Liver (tissue), 9 donors: ENCODE results near the gene KIRREL1. TPM values are rescaled to one million over a fixed set of nuclear protein-coding genes. Genes with fewer than 3 reads are reported as not detected.

ENCODE experiments used
- DNase-seq: peaks from one replicate; pipeline ENCODE4 v3.0.0-alpha.2; 2017; ENCODE audit warnings: low spot score
- H3K27ac ChIP-seq, 2 donors: one replicate each; pipeline ENCODE4 v1.7.0; 2013; ENCODE audit warnings: inconsistent platforms in 2 of 2, low read length in 2 of 2, control low read depth in 1 of 2, low read depth in 1 of 2, mild to moderate bottlenecking in 1 of 2
- H3K27me3 ChIP-seq, 4 donors: one replicate each; pipeline versions ENCODE4 v1.6.1 to v1.7.0; 2013; ENCODE audit warnings: low read length in 3 of 4, inconsistent platforms in 1 of 4, mild to moderate bottlenecking in 1 of 4, moderate library complexity in 1 of 4; ENCODE audit not compliant: control insufficient read depth in 4 of 4, insufficient read depth in 4 of 4
- H3K36me3 ChIP-seq, 4 donors: one replicate each; pipeline versions ENCODE4 v1.6.1 to v1.7.0; 2013; ENCODE audit warnings: low read length in 3 of 4, mild to moderate bottlenecking in 3 of 4, low read depth in 1 of 4, moderate library complexity in 1 of 4; ENCODE audit not compliant: control insufficient read depth in 4 of 4, insufficient read depth in 3 of 4
- H3K4me1 ChIP-seq, 4 donors: one replicate each; pipeline versions ENCODE4 v1.6.1 to v1.7.0; 2013; ENCODE audit warnings: low read length in 3 of 4, mild to moderate bottlenecking in 3 of 4, moderate library complexity in 1 of 4; ENCODE audit not compliant: control insufficient read depth in 4 of 4, insufficient read depth in 4 of 4
- H3K4me3 ChIP-seq, 3 donors: one replicate each; pipeline versions ENCODE4 v1.6.1 to v1.7.0; 2013; ENCODE audit warnings: low read length in 3 of 3, control low read depth in 1 of 3, low read depth in 1 of 3, mild to moderate bottlenecking in 1 of 3
- H3K9ac ChIP-seq, 2 donors: one replicate each; pipeline ENCODE4 v1.7.0; 2013; ENCODE audit warnings: low read length in 2 of 2, mild to moderate bottlenecking in 2 of 2, moderate library complexity in 2 of 2, control low read depth in 1 of 2, low read depth in 1 of 2
- H3K9me3 ChIP-seq, 4 donors: one replicate each; pipeline versions ENCODE4 v1.6.1 to v1.7.0; 2013; ENCODE audit warnings: low read length in 3 of 4; ENCODE audit not compliant: control insufficient read depth in 4 of 4
- ATF3 ChIP-seq: IDR thresholded peaks from 2 replicates; pipeline ENCODE4 v1.6.1; 2016; ENCODE audit warnings: antibody characterized with exemption
- EGR1 ChIP-seq, 2 donors: IDR thresholded peaks; 2 replicates each; pipeline ENCODE4 v1.6.1; 2016 to 2018; ENCODE audit warnings: antibody characterized with exemption in 2 of 2, low read depth in 2 of 2
- FOXA1 ChIP-seq: IDR thresholded peaks from 2 replicates; pipeline ENCODE4 v1.6.1; 2016; ENCODE audit warnings: antibody characterized with exemption
- FOXA2 ChIP-seq: IDR thresholded peaks from 2 replicates; pipeline ENCODE4 v1.6.1; 2016; ENCODE audit warnings: antibody characterized with exemption
- GABPA ChIP-seq, 2 donors: IDR thresholded peaks in 1 of 2; conservative IDR thresholded peaks in 1 of 2; 2 replicates each; pipeline ENCODE4 v1.6.1; 2016; ENCODE audit warnings: antibody characterized with exemption in 2 of 2, mild to moderate bottlenecking in 1 of 2, moderate library complexity in 1 of 2
- HNF4A ChIP-seq, 2 donors: conservative IDR thresholded peaks; 2 replicates each; pipeline ENCODE4 v1.6.1; 2016; ENCODE audit warnings: antibody characterized with exemption in 2 of 2, mild to moderate bottlenecking in 2 of 2
- HNF4G ChIP-seq: IDR thresholded peaks from 2 replicates; pipeline ENCODE4 v1.6.1; 2016; ENCODE audit warnings: antibody characterized with exemption
- JUND ChIP-seq, 2 donors: IDR thresholded peaks; 2 replicates each; pipeline ENCODE4 v1.6.1; 2016; ENCODE audit warnings: antibody characterized with exemption in 2 of 2
- NR2F2 ChIP-seq: IDR thresholded peaks from 2 replicates; pipeline ENCODE4 v1.6.1; 2016; ENCODE audit warnings: antibody characterized with exemption
- RAD21 ChIP-seq, 2 donors: IDR thresholded peaks; 2 replicates each; pipeline ENCODE4 v1.6.1; 2016; ENCODE audit warnings: antibody characterized with exemption in 2 of 2, mild to moderate bottlenecking in 2 of 2
- RXRA ChIP-seq, 2 donors: IDR thresholded peaks; 2 replicates each; pipeline ENCODE4 v1.6.1; 2017 to 2018; ENCODE audit warnings: antibody characterized with exemption in 2 of 2, mild to moderate bottlenecking in 1 of 2
- SP1 ChIP-seq: IDR thresholded peaks from 2 replicates; pipeline ENCODE4 v1.6.1; 2018; ENCODE audit warnings: antibody characterized with exemption, mild to moderate bottlenecking
- TAF1 ChIP-seq: conservative IDR thresholded peaks from 2 replicates; pipeline ENCODE4 v1.6.1; 2016; ENCODE audit warnings: antibody characterized with exemption, mild to moderate bottlenecking
- YY1 ChIP-seq: IDR thresholded peaks from 2 replicates; pipeline ENCODE4 v1.6.1; 2016; ENCODE audit warnings: antibody characterized with exemption, mild to moderate bottlenecking
- WGBS: extraction: QIAGEN DNeasy Blood & Tissue Kit; methylation state at CpG from one replicate; pipeline ENCODE4 v1.1.7; 2013; 5-methylcytosine and 5-hydroxymethylcytosine counted together
- polyA plus RNA-seq, 2 donors: library from polyadenylated mRNA; stranded (reverse) in 1 of 2; unstranded in 1 of 2; fragments of 200-250 nt in 1 of 2; fragments of >200 nt in 1 of 2; fragmentation: Nextera tagmentation in 1 of 2; extraction: Ambion mirVana in 1 of 2; gene quantifications; one replicate each; pipeline versions ENCODE4 v1.2.1 to v1.2.3, GENCODE V29; 2013 to 2015
- total RNA-seq, 2 donors: library from RNA; depleted of rRNA; stranded (reverse); fragments of >200 nt; gene quantifications; one replicate each; pipeline ENCODE4 v1.2.3, GENCODE V29; 2014
- TF ChIP-seq, protein P1 (sequence below): IDR thresholded peaks from 2 replicates; pipeline ENCODE4 v1.6.1; 2016; ENCODE audit warnings: antibody characterized with exemption, mild to moderate bottlenecking
- TF ChIP-seq, protein P2 (sequence below): IDR thresholded peaks from 2 replicates; pipeline ENCODE4 v1.6.1; 2016; ENCODE audit warnings: antibody characterized with exemption
- TF ChIP-seq, protein P3 (sequence below): fragments of 150-350 bp; IDR thresholded peaks from 2 replicates; pipeline ENCODE4 v1.5.1; 2017; ENCODE audit warnings: improper control_type of control experiment, low read depth, low read length; ENCODE audit not compliant: missing input control
- TF ChIP-seq, protein P4 (sequence below): IDR thresholded peaks from 2 replicates; pipeline ENCODE4 v1.6.1; 2016; ENCODE audit warnings: antibody characterized with exemption
- donor health status: healthy.
- donor health status: healthy.
- donor health status: healthy.
- donor health status: healthy.
- donor health status: healthy.

KIRREL1 gene
- total and polyA plus RNA-seq, 4 donors, result 0.82 to 6.0 (median 3.1) TPM

- Histone ChIP-seq H3K27me3 (peaks cover 0 to 3% (median 0%) of the 10 kb centered on the region in 4 donors), H3K36me3 (no peaks in the 10 kb centered on the region), H3K4me1 (no peaks in the 10 kb centered on the region), H3K9ac (no peak overlapping the region), H3K27ac (no peak overlapping the region), H3K9me3 (no peaks in the 10 kb centered on the region), H3K4me3 (no peak overlapping the region)
- WGBS, result 77% methylated on average over 3 of the region's 3 CpGs
- TF ChIP-seq NR2F2 (no peak), SP1 (no peak), EGR1 (IDR thresholded peaks at IDR 0.05; ENCODE audit: low read depth in 2 of 2) (no peak), JUND (IDR thresholded peaks at IDR 0.05) (no peak), ATF3 (no peak), TAF1 (no peak), FOXA1 (no peak), HNF4G (no peak), GABPA (IDR thresholded peaks at IDR 0.05 in 1 of 2, conservative IDR thresholded peaks at IDR 0.05 in 1 of 2) (no peak), FOXA2 (no peak), HNF4A (conservative IDR thresholded peaks at IDR 0.05) (no peak), YY1 (no peak), RXRA (IDR thresholded peaks at IDR 0.05) (no peak), RAD21 (IDR thresholded peaks at IDR 0.05) (no peak)
- TF ChIP-seq, protein P1, sequence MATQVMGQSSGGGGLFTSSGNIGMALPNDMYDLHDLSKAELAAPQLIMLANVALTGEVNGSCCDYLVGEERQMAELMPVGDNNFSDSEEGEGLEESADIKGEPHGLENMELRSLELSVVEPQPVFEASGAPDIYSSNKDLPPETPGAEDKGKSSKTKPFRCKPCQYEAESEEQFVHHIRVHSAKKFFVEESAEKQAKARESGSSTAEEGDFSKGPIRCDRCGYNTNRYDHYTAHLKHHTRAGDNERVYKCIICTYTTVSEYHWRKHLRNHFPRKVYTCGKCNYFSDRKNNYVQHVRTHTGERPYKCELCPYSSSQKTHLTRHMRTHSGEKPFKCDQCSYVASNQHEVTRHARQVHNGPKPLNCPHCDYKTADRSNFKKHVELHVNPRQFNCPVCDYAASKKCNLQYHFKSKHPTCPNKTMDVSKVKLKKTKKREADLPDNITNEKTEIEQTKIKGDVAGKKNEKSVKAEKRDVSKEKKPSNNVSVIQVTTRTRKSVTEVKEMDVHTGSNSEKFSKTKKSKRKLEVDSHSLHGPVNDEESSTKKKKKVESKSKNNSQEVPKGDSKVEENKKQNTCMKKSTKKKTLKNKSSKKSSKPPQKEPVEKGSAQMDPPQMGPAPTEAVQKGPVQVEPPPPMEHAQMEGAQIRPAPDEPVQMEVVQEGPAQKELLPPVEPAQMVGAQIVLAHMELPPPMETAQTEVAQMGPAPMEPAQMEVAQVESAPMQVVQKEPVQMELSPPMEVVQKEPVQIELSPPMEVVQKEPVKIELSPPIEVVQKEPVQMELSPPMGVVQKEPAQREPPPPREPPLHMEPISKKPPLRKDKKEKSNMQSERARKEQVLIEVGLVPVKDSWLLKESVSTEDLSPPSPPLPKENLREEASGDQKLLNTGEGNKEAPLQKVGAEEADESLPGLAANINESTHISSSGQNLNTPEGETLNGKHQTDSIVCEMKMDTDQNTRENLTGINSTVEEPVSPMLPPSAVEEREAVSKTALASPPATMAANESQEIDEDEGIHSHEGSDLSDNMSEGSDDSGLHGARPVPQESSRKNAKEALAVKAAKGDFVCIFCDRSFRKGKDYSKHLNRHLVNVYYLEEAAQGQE, result no peak
- TF ChIP-seq, protein P2, sequence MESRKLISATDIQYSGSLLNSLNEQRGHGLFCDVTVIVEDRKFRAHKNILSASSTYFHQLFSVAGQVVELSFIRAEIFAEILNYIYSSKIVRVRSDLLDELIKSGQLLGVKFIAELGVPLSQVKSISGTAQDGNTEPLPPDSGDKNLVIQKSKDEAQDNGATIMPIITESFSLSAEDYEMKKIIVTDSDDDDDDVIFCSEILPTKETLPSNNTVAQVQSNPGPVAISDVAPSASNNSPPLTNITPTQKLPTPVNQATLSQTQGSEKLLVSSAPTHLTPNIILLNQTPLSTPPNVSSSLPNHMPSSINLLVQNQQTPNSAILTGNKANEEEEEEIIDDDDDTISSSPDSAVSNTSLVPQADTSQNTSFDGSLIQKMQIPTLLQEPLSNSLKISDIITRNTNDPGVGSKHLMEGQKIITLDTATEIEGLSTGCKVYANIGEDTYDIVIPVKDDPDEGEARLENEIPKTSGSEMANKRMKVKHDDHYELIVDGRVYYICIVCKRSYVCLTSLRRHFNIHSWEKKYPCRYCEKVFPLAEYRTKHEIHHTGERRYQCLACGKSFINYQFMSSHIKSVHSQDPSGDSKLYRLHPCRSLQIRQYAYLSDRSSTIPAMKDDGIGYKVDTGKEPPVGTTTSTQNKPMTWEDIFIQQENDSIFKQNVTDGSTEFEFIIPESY, result no peak
- TF ChIP-seq, protein P3, sequence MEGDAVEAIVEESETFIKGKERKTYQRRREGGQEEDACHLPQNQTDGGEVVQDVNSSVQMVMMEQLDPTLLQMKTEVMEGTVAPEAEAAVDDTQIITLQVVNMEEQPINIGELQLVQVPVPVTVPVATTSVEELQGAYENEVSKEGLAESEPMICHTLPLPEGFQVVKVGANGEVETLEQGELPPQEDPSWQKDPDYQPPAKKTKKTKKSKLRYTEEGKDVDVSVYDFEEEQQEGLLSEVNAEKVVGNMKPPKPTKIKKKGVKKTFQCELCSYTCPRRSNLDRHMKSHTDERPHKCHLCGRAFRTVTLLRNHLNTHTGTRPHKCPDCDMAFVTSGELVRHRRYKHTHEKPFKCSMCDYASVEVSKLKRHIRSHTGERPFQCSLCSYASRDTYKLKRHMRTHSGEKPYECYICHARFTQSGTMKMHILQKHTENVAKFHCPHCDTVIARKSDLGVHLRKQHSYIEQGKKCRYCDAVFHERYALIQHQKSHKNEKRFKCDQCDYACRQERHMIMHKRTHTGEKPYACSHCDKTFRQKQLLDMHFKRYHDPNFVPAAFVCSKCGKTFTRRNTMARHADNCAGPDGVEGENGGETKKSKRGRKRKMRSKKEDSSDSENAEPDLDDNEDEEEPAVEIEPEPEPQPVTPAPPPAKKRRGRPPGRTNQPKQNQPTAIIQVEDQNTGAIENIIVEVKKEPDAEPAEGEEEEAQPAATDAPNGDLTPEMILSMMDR, result no peak
- TF ChIP-seq, protein P4, sequence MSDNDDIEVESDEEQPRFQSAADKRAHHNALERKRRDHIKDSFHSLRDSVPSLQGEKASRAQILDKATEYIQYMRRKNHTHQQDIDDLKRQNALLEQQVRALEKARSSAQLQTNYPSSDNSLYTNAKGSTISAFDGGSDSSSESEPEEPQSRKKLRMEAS, result no peak
- no peak for DNase-seq
Observed at GRCh38 chr1:158131217-158131616, 137.8 kb downstream of the KIRREL1 start.
